Chondrocyte (in vitro differentiated cells): Measurements from ENCODE around the gene SLC26A8. TPM values are rescaled to one million over a fixed set of nuclear protein-coding genes. Genes with fewer than 3 reads are reported as not detected.

Experiments used
- DNase-seq: peaks from one replicate; pipeline ENCODE4 v3.0.0; 2021; ENCODE audit warnings: mixed read lengths, low spot score
- H3K27ac Mint-ChIP-seq: one replicate; pipeline ENCODE4 v1.8.0; 2021; ENCODE audit warnings: mild to moderate bottlenecking, moderate library complexity, mixed read lengths; ENCODE audit not compliant: unreplicated experiment
- H3K27me3 Mint-ChIP-seq: 2 replicates; pipeline ENCODE4 v1.8.0; 2021; ENCODE audit warnings: low read depth, mixed read lengths
- H3K36me3 Mint-ChIP-seq: 2 replicates; pipeline ENCODE4 v1.8.0; 2021; ENCODE audit warnings: low read depth, mixed read lengths
- H3K4me1 Mint-ChIP-seq: 2 replicates; pipeline ENCODE4 v1.8.0; 2021; ENCODE audit warnings: low read depth, mild to moderate bottlenecking, mixed read lengths
- H3K4me3 Mint-ChIP-seq: one replicate; pipeline ENCODE4 v1.8.0; 2021; ENCODE audit warnings: mild to moderate bottlenecking, moderate library complexity, mixed read lengths; ENCODE audit not compliant: unreplicated experiment
- H3K9me3 Mint-ChIP-seq: 2 replicates; pipeline ENCODE4 v1.8.0; 2021; ENCODE audit warnings: low read depth, mixed read lengths
- CTCF ChIP-seq: fragments of 200-600 bp; sonication (generic); IDR thresholded peaks from 2 replicates; pipeline ENCODE4 v1.5.0; 2021; ENCODE audit warnings: antibody characterized with exemption, mild to moderate bottlenecking, moderate library complexity
- total RNA-seq: library from RNA; stranded (reverse); gene quantifications from 3 replicates; pipeline ENCODE4 v1.2.1, GENCODE V29; 2021

The SLC26A8 gene
- total RNA-seq, 1 donor from 2014 or later = 0.15 TPM

- TF ChIP-seq CTCF = no peak
- Mint-ChIP-seq H3K27me3 (peaks cover 2% of the 10 kb centered on the region), H3K27ac (no peak overlapping the region), H3K4me1 (no peaks in the 10 kb centered on the region), H3K9me3 (no peaks in the 10 kb centered on the region), H3K36me3 (no peaks in the 10 kb centered on the region), H3K4me3 (no peak overlapping the region)
- DNase-seq = no peak
These were observed 97.8 kb downstream of the SLC26A8 start for GRCh38 chr6:35926509-35927215.

- Mint-ChIP-seq H3K9me3 (no peaks in the 10 kb centered on the region), H3K4me3 (no peak overlapping the region), H3K36me3 (no peaks in the 10 kb centered on the region), H3K27me3 (peaks cover 1% of the 10 kb centered on the region), H3K27ac (no peak overlapping the region), H3K4me1 (peaks cover 4% of the 10 kb centered on the region)
- DNase-seq = no peak
- no peak for TF ChIP-seq CTCF
These were observed 98.5 kb downstream of the SLC26A8 start for GRCh38 chr6:35925961-35926360.

GRCh38 chr6:35924146-35924545, 100.3 kb downstream of the SLC26A8 start:
- Mint-ChIP-seq H3K9me3 (no peaks in the 10 kb centered on the region), H3K36me3 (no peaks in the 10 kb centered on the region), H3K27me3 (no peaks in the 10 kb centered on the region), H3K4me3 (no peak overlapping the region), H3K4me1 (peaks cover 15% of the 10 kb centered on the region), H3K27ac (no peak overlapping the region)
- DNase-seq = no peak
- TF ChIP-seq CTCF = no peak

GRCh38 chr6:35922139-35922554, 102.3 kb downstream of the SLC26A8 start:
- H3K4me1 Mint-ChIP-seq = peaks cover 33% of the 10 kb centered on the region
- H3K27ac Mint-ChIP-seq = no peak overlapping the region
- H3K4me3 Mint-ChIP-seq = no peak overlapping the region
- no peaks in the 10 kb centered on the region for H3K9me3 Mint-ChIP-seq
- no peaks in the 10 kb centered on the region for H3K36me3 Mint-ChIP-seq
- TF ChIP-seq CTCF = no peak
- DNase-seq = no peak
- H3K27me3 Mint-ChIP-seq = no peaks in the 10 kb centered on the region

GRCh38 chr6:35920793-35921732, 103.4 kb downstream of the SLC26A8 start, which contains the start of gene SRPK1:
Gene SRPK1 (minus strand): TSS chr6:35921098. CDS start chr6:35921056, 42 bp downstream.
- Mint-ChIP-seq H3K4me1 (peaks cover 34% of the 10 kb centered on the region), H3K9me3 (no peaks in the 10 kb centered on the region), H3K27me3 (no peaks in the 10 kb centered on the region), H3K4me3 (peak within 1 kb of the TSS; percentile 93), H3K36me3 (no peaks in the 10 kb centered on the region), H3K27ac (peak within 1 kb of the TSS; percentile 97)
- peak; percentile 93 for DNase-seq
- TF ChIP-seq CTCF = no peak
